ENCODE results near the gene OR2D3.

The OR2D3 gene

GRCh38 chr11:6911948-6912347, 8.9 kb upstream of the OR2D3 start:
- Histone ChIP-seq H2BK15ac (ENCODE audit: low read length) (no peak overlapping the region), H3K9ac (ENCODE audit: low read depth, low read length, poor library complexity) (no peak overlapping the region), H3K18ac (ENCODE audit: low read length) (no peak overlapping the region), H3K4me1 (ENCODE audit: control insufficient read depth in 2 of 2, insufficient read depth in 1 of 2, low read depth in 1 of 2, low read length in 2 of 2) (no peaks in the 10 kb centered on the region), H2BK12ac (ENCODE audit: low read length) (no peak overlapping the region), H3K36me3 (replicated peaks in 1 of 2; ENCODE audit: control insufficient read depth in 2 of 2, insufficient read depth in 2 of 2, low read length in 2 of 2) (no peaks in the 10 kb centered on the region), H3K4ac (ENCODE audit: low read length) (no peak overlapping the region), H3K9me3 (replicated peaks in 1 of 2; ENCODE audit: control insufficient read depth in 2 of 2, insufficient read depth in 1 of 2, low read depth in 1 of 2, low read length in 2 of 2) (no peaks in the 10 kb centered on the region), H3K27me3 (ENCODE audit: control insufficient read depth in 3 of 3, insufficient read depth in 3 of 3, low read depth in 1 of 3, low read length in 3 of 3) (no peaks in the 10 kb centered on the region), H3K4me3 (ENCODE audit: low read length in 2 of 2) (no peak overlapping the region), H3K4me2 (ENCODE audit: insufficient read depth, low read length, poor library complexity, severe bottlenecking) (no peak overlapping the region), H3K27ac (replicated peaks; ENCODE audit: low read length) (no peak overlapping the region), H3K79me1 (ENCODE audit: low read depth, low read length) (no peaks in the 10 kb centered on the region), H2AFZ (ENCODE audit: low read length) (no peak overlapping the region), H3K23ac (ENCODE audit: low read depth, low read length, poor library complexity) (no peak overlapping the region), H3K14ac (ENCODE audit: low read length) (no peak overlapping the region), H4K8ac (ENCODE audit: low read depth, low read length) (no peak overlapping the region), H4K91ac (ENCODE audit: low read depth, low read length, poor library complexity) (no peak overlapping the region), H2BK120ac (ENCODE audit: low read depth, low read length) (no peak overlapping the region), H2AK5ac (ENCODE audit: low read depth, low read length) (no peak overlapping the region), H2BK5ac (ENCODE audit: low read length) (no peak overlapping the region)
- WGBS, 2 donors (ENCODE audit: extremely low coverage in 2 of 2, insufficient read length in 2 of 2, insufficient replicate concordance in 1 of 2) = 100% methylated on average over 1 of the region's 3 CpGs; no CpG with 5 or more reads in 1 of the 2 donors
- no peak for DNase-seq (ENCODE audit: low spot score)

GRCh38 chr11:6919698-6920097, 1.1 kb upstream of the OR2D3 start:
- Histone ChIP-seq H3K18ac (ENCODE audit: low read length) (no peak overlapping the region), H3K9me3 (replicated peaks in 1 of 2; ENCODE audit: control insufficient read depth in 2 of 2, insufficient read depth in 1 of 2, low read depth in 1 of 2, low read length in 2 of 2) (no peaks in the 10 kb centered on the region), H2AK5ac (ENCODE audit: low read depth, low read length) (no peak overlapping the region), H4K91ac (ENCODE audit: low read depth, low read length, poor library complexity) (no peak overlapping the region), H3K4me3 (ENCODE audit: low read length in 2 of 2) (no peak overlapping the region), H3K36me3 (replicated peaks in 1 of 2; ENCODE audit: control insufficient read depth in 2 of 2, insufficient read depth in 2 of 2, low read length in 2 of 2) (no peaks in the 10 kb centered on the region), H2BK12ac (ENCODE audit: low read length) (no peak overlapping the region), H2BK120ac (ENCODE audit: low read depth, low read length) (no peak overlapping the region), H3K9ac (ENCODE audit: low read depth, low read length, poor library complexity) (no peak overlapping the region), H3K14ac (ENCODE audit: low read length) (no peak overlapping the region), H3K4me1 (ENCODE audit: control insufficient read depth in 2 of 2, insufficient read depth in 1 of 2, low read depth in 1 of 2, low read length in 2 of 2) (no peaks in the 10 kb centered on the region), H2BK15ac (ENCODE audit: low read length) (no peak overlapping the region), H2BK5ac (ENCODE audit: low read length) (no peak overlapping the region), H3K27me3 (ENCODE audit: control insufficient read depth in 3 of 3, insufficient read depth in 3 of 3, low read depth in 1 of 3, low read length in 3 of 3) (no peaks in the 10 kb centered on the region), H3K23ac (ENCODE audit: low read depth, low read length, poor library complexity) (no peak overlapping the region), H2AFZ (ENCODE audit: low read length) (no peak overlapping the region), H3K4ac (ENCODE audit: low read length) (no peak overlapping the region), H3K27ac (replicated peaks; ENCODE audit: low read length) (no peak overlapping the region), H4K8ac (ENCODE audit: low read depth, low read length) (no peak overlapping the region), H3K79me1 (ENCODE audit: low read depth, low read length) (no peaks in the 10 kb centered on the region), H3K4me2 (ENCODE audit: insufficient read depth, low read length, poor library complexity, severe bottlenecking) (no peak overlapping the region)
- no CpG with 5 or more reads among the region's 2 CpGs for WGBS, 2 donors (ENCODE audit: extremely low coverage in 2 of 2, insufficient read length in 2 of 2, insufficient replicate concordance in 1 of 2)
- DNase-seq (ENCODE audit: low spot score) = no peak

- peak overlapping the region; percentile 96 for H2AFZ ChIP-seq (ENCODE audit: low read length)
- H3K4me1 ChIP-seq (ENCODE audit: control insufficient read depth in 2 of 2, insufficient read depth in 1 of 2, low read depth in 1 of 2, low read length in 2 of 2) = peaks cover 0 to 11% of the 10 kb centered on the region in 2 donors
- no peak overlapping the region for H3K27ac ChIP-seq (replicated peaks; ENCODE audit: low read length)
- no peak overlapping the region for H4K8ac ChIP-seq (ENCODE audit: low read depth, low read length)
- H3K36me3 ChIP-seq (replicated peaks in 1 of 2; ENCODE audit: control insufficient read depth in 2 of 2, insufficient read depth in 2 of 2, low read length in 2 of 2) = peaks cover 0 to 4% of the 10 kb centered on the region in 2 donors
- H3K4me2 ChIP-seq (ENCODE audit: insufficient read depth, low read length, poor library complexity, severe bottlenecking) = no peak overlapping the region
- H3K23ac ChIP-seq (ENCODE audit: low read depth, low read length, poor library complexity) = no peak overlapping the region
- H3K4ac ChIP-seq (ENCODE audit: low read length) = no peak overlapping the region
- no peak overlapping the region for H4K91ac ChIP-seq (ENCODE audit: low read depth, low read length, poor library complexity)
- H2BK5ac ChIP-seq (ENCODE audit: low read length) = no peak overlapping the region
- H3K79me1 ChIP-seq (ENCODE audit: low read depth, low read length) = peaks cover 2% of the 10 kb centered on the region
- H3K9me3 ChIP-seq (replicated peaks in 1 of 2; ENCODE audit: control insufficient read depth in 2 of 2, insufficient read depth in 1 of 2, low read depth in 1 of 2, low read length in 2 of 2) = no peaks in the 10 kb centered on the region
- H2BK120ac ChIP-seq (ENCODE audit: low read depth, low read length) = no peak overlapping the region
- no peak overlapping the region for H3K14ac ChIP-seq (ENCODE audit: low read length)
- H3K4me3 ChIP-seq (ENCODE audit: low read length in 2 of 2) = no peak overlapping the region
- H3K18ac ChIP-seq (ENCODE audit: low read length) = no peak overlapping the region
- no peak overlapping the region for H2BK15ac ChIP-seq (ENCODE audit: low read length)
- no peak overlapping the region for H2BK12ac ChIP-seq (ENCODE audit: low read length)
- DNase-seq (ENCODE audit: low spot score) = no peak
- H3K27me3 ChIP-seq (ENCODE audit: control insufficient read depth in 3 of 3, insufficient read depth in 3 of 3, low read depth in 1 of 3, low read length in 3 of 3) = no peaks in the 10 kb centered on the region
- H2AK5ac ChIP-seq (ENCODE audit: low read depth, low read length) = no peak overlapping the region
- H3K9ac ChIP-seq (ENCODE audit: low read depth, low read length, poor library complexity) = no peak overlapping the region
Observed at GRCh38 chr11:6925007-6925577, 4.3 kb downstream of the OR2D3 start.

- no peaks in the 10 kb centered on the region for H3K9me3 ChIP-seq (replicated peaks in 1 of 2; ENCODE audit: control insufficient read depth in 2 of 2, insufficient read depth in 1 of 2, low read depth in 1 of 2, low read length in 2 of 2)
- H2AK5ac ChIP-seq (ENCODE audit: low read depth, low read length) = no peak overlapping the region
- H3K9ac ChIP-seq (ENCODE audit: low read depth, low read length, poor library complexity) = no peak overlapping the region
- H4K8ac ChIP-seq (ENCODE audit: low read depth, low read length) = no peak overlapping the region
- H3K79me1 ChIP-seq (ENCODE audit: low read depth, low read length) = peaks cover 2% of the 10 kb centered on the region
- no peak for DNase-seq (ENCODE audit: low spot score)
- H3K4me3 ChIP-seq (ENCODE audit: low read length in 2 of 2) = peak overlapping the region; percentile 87 to 90
- no peak overlapping the region for H3K18ac ChIP-seq (ENCODE audit: low read length)
- peak overlapping the region; percentile 12 for H3K27ac ChIP-seq (replicated peaks; ENCODE audit: low read length)
- no peak overlapping the region for H2BK120ac ChIP-seq (ENCODE audit: low read depth, low read length)
- H3K27me3 ChIP-seq (ENCODE audit: control insufficient read depth in 3 of 3, insufficient read depth in 3 of 3, low read depth in 1 of 3, low read length in 3 of 3) = no peaks in the 10 kb centered on the region
- no peak overlapping the region for H4K91ac ChIP-seq (ENCODE audit: low read depth, low read length, poor library complexity)
- H3K23ac ChIP-seq (ENCODE audit: low read depth, low read length, poor library complexity) = no peak overlapping the region
- WGBS, 2 donors (ENCODE audit: extremely low coverage in 2 of 2, insufficient read length in 2 of 2, insufficient replicate concordance in 1 of 2) = no CpG with 5 or more reads among the region's 2 CpGs
- peaks cover 0 to 8% of the 10 kb centered on the region in 2 donors for H3K36me3 ChIP-seq (replicated peaks in 1 of 2; ENCODE audit: control insufficient read depth in 2 of 2, insufficient read depth in 2 of 2, low read length in 2 of 2)
- H2AFZ ChIP-seq (ENCODE audit: low read length) = peak overlapping the region; percentile 96
- no peak overlapping the region for H2BK12ac ChIP-seq (ENCODE audit: low read length)
- no peak overlapping the region for H2BK5ac ChIP-seq (ENCODE audit: low read length)
- H3K4me2 ChIP-seq (ENCODE audit: insufficient read depth, low read length, poor library complexity, severe bottlenecking) = peak overlapping the region; percentile 71
- H3K14ac ChIP-seq (ENCODE audit: low read length) = no peak overlapping the region
- H2BK15ac ChIP-seq (ENCODE audit: low read length) = no peak overlapping the region
- H3K4ac ChIP-seq (ENCODE audit: low read length) = no peak overlapping the region
- peaks cover 0 to 11% of the 10 kb centered on the region in 2 donors for H3K4me1 ChIP-seq (ENCODE audit: control insufficient read depth in 2 of 2, insufficient read depth in 1 of 2, low read depth in 1 of 2, low read length in 2 of 2)
Observed at GRCh38 chr11:6925636-6926207, 4.9 kb downstream of the OR2D3 start.
